Gastroesophageal sphincter (tissue), 4 donors: Measurements from ENCODE around the gene RAB3C. TPM values are rescaled to one million over a fixed set of nuclear protein-coding genes. Genes with fewer than 3 reads are reported as not detected.

Experiments used
- ATAC-seq: fragments of 150-250 bp; one replicate; pipeline ENCODE4 v1.9.1; 2016; ENCODE audit warnings: mild to moderate bottlenecking, moderate library complexity
- H3K27ac ChIP-seq, 4 donors: fragments of 200-600 bp; sonication (generic) in 3 of 4; 1 replicate in 3 of 4; 2 replicates in 1 of 4; pipeline ENCODE4 v1.5.1; 2016 to 2019
- H3K27me3 ChIP-seq: fragments of 200-600 bp; sonication (generic); one replicate; pipeline ENCODE4 v1.5.1; 2019
- H3K36me3 ChIP-seq, 2 donors: fragments of 200-600 bp; sonication (generic); one replicate each; pipeline ENCODE4 v1.5.1; 2019; ENCODE audit warnings: control low read depth in 1 of 2
- H3K4me1 ChIP-seq, 3 donors: fragments of 200-600 bp; sonication (generic); 1 replicate in 2 of 3; 2 replicates in 1 of 3; pipeline ENCODE4 v1.5.1; 2016 to 2019; ENCODE audit warnings: control low read depth in 2 of 3
- H3K4me3 ChIP-seq, 2 donors: fragments of 200-600 bp; sonication (generic); one replicate each; pipeline ENCODE4 v1.5.1; 2019; ENCODE audit warnings: mild to moderate bottlenecking in 1 of 2, moderate library complexity in 1 of 2
- H3K9me3 ChIP-seq, 3 donors: fragments of 200-600 bp; sonication (generic); one replicate each; pipeline ENCODE4 v1.5.1; 2017 to 2019; ENCODE audit warnings: control low read depth in 2 of 3
- EP300 ChIP-seq: sonication (generic); formaldehyde crosslinking; IDR thresholded peaks from one replicate; pipeline ENCODE4 v1.6.1; 2017; ENCODE audit warnings: antibody characterized with exemption, mild to moderate bottlenecking
- POLR2A ChIP-seq, 2 donors: fragments of 450-650 bp; IDR thresholded peaks; one replicate each; pipeline ENCODE4 v1.6.1; 2017; ENCODE audit warnings: antibody characterized with exemption in 2 of 2, mild to moderate bottlenecking in 2 of 2, moderate library complexity in 1 of 2
- POLR2AphosphoS5 ChIP-seq: sonication (generic); formaldehyde crosslinking; IDR thresholded peaks from one replicate; pipeline ENCODE4 v1.6.1; 2017; ENCODE audit warnings: antibody characterized with exemption
- WGBS, 2 donors: methylation state at CpG; one replicate each; pipeline ENCODE4 v1.1.5; 2018; ENCODE audit warnings: low coverage in 1 of 2; 5-methylcytosine and 5-hydroxymethylcytosine counted together
- total RNA-seq, 4 donors: library from RNA; depleted of rRNA; stranded (reverse); fragments of >200 nt; gene quantifications; one replicate each; pipeline ENCODE4 v1.1.0, GENCODE V29; 2016
- TF ChIP-seq, protein P1 (sequence below), 4 experiments: fragments of 200-600 bp in 2 of 4; fragments of 450-650 bp in 2 of 4; sonication (generic) in 1 of 4; IDR thresholded peaks; one replicate each; pipeline ENCODE4 v1.5.1; 2017 to 2019; ENCODE audit warnings: antibody characterized with exemption in 4 of 4, mild to moderate bottlenecking in 2 of 4, moderate library complexity in 2 of 4

RAB3C gene
- total RNA-seq, 4 donors from 2014 or later: 0.16 to 3.5 (median 2.1) TPM

DNA sequence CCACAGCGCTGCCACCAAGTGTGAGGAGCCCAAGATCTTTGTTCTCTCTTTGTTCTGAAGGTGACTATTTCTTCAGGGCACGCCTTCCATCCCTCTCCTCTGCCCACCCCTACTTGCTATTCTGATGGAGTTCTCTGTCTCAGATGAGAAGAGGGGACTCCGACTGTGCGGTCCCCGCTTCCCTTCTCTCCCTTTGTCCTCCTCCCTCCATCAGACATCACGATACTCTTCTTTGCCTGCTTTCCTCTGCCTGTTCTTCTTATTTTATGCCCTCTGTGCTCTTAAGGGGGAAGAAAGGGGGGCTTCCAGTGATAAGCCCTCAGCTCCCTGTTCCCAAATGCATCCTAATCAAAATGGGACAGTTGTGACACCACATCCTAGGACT is 307.8 kb downstream of the RAB3C start:
- TF ChIP-seq, protein P1, sequence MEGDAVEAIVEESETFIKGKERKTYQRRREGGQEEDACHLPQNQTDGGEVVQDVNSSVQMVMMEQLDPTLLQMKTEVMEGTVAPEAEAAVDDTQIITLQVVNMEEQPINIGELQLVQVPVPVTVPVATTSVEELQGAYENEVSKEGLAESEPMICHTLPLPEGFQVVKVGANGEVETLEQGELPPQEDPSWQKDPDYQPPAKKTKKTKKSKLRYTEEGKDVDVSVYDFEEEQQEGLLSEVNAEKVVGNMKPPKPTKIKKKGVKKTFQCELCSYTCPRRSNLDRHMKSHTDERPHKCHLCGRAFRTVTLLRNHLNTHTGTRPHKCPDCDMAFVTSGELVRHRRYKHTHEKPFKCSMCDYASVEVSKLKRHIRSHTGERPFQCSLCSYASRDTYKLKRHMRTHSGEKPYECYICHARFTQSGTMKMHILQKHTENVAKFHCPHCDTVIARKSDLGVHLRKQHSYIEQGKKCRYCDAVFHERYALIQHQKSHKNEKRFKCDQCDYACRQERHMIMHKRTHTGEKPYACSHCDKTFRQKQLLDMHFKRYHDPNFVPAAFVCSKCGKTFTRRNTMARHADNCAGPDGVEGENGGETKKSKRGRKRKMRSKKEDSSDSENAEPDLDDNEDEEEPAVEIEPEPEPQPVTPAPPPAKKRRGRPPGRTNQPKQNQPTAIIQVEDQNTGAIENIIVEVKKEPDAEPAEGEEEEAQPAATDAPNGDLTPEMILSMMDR (IDR thresholded peaks at IDR 0.05): no peak
- TF ChIP-seq POLR2AphosphoS5 (no peak), POLR2A (IDR thresholded peaks at IDR 0.05) (no peak), EP300 (no peak)
- WGBS, 2 donors: 72 to 82% methylated on average over 6 of the region's 6 CpGs
- no peaks in the 10 kb centered on the region for H3K27me3 ChIP-seq

GRCh38 chr5:58891086-58891970 is 308.5 kb downstream of the RAB3C start:
- Histone ChIP-seq H3K27ac (peak overlapping the region in 3 of 4 donors; percentile 58 to 72 (median 66)), H3K4me1 (peaks cover 0 to 12% (median 0%) of the 10 kb centered on the region in 3 donors), H3K36me3 (no peaks in the 10 kb centered on the region), H3K9me3 (no peaks in the 10 kb centered on the region), H3K4me3 (no peak overlapping the region), H3K27me3 (no peaks in the 10 kb centered on the region)
- WGBS, 2 donors: 5 to 14% methylated on average over 11 to 18 of the region's 18 CpGs
- ATAC-seq: peak; percentile 73
- TF ChIP-seq POLR2AphosphoS5: no peak
- TF ChIP-seq, protein P1 (IDR thresholded peaks at IDR 0.05): peak; percentile 65 to 79 (median 70)

More for the DNA sequence above, 307.8 kb downstream of the RAB3C start:
- H3K36me3 ChIP-seq: no peaks in the 10 kb centered on the region
- ATAC-seq: no peak
- H3K4me1 ChIP-seq: peaks cover 0 to 15% (median 0%) of the 10 kb centered on the region in 3 donors
- H3K27ac ChIP-seq: peak overlapping the region in 3 of 4 donors; percentile 58 to 72 (median 66)
- no peak overlapping the region for H3K4me3 ChIP-seq
- H3K9me3 ChIP-seq: no peaks in the 10 kb centered on the region

DNA sequence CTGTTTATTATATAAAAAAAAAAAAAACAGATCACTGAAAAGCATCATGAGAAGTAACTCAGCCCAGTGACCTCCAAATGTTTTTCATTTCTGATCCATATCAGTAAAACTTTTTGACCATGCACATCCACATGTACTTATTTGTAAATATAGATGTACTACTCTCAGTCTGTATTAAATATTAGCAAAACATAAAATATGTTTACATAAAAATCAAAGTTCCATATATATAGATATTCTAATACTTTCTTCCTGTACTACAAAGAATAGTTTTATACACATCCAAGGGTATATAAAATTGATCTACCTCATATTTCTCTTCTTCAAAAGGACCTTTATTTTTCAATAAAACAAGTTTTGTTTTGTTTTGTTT is 309.1 kb downstream of the RAB3C start:
- H3K27ac ChIP-seq: peak overlapping the region in 1 of 4 donors; percentile 72
- no peaks in the 10 kb centered on the region for H3K27me3 ChIP-seq
- peaks cover 0 to 11% (median 0%) of the 10 kb centered on the region in 3 donors for H3K4me1 ChIP-seq
- no peak for TF ChIP-seq POLR2A (IDR thresholded peaks at IDR 0.05)
- TF ChIP-seq, protein P1 (IDR thresholded peaks at IDR 0.05): no peak
- no peak for TF ChIP-seq POLR2AphosphoS5
- TF ChIP-seq EP300: no peak
- no peaks in the 10 kb centered on the region for H3K9me3 ChIP-seq
- ATAC-seq: no peak
- no peak overlapping the region for H3K4me3 ChIP-seq
- no peaks in the 10 kb centered on the region for H3K36me3 ChIP-seq

- no peaks in the 10 kb centered on the region for H3K9me3 ChIP-seq
- TF ChIP-seq POLR2AphosphoS5 (no peak), EP300 (no peak), POLR2A (IDR thresholded peaks at IDR 0.05) (no peak)
- TF ChIP-seq, protein P1 (IDR thresholded peaks at IDR 0.05): no peak
Measured at GRCh38 chr5:58893551-58893950, 310.7 kb downstream of the RAB3C start.

DNA sequence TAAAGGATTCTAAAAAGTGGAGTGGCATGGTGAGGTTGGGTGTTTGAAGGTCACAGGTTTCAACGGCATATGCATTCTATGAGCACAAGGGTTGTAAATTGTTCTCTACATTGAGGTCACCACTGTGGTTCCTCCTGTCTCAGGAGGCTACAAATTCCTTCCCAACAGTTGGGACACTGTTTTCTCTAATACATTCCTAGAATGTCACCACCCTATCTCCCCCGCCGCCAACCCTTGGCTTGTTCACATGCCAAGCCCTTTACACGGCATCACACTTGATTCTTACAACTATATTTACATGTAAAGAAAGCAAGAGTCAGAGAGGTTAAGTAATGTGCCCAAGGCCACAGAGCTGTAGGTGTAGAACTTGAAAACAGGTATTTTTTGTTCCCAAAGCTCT is 315.1 kb downstream of the RAB3C start:
- H3K27me3 ChIP-seq: no peaks in the 10 kb centered on the region
- H3K4me3 ChIP-seq: no peak overlapping the region
- no peaks in the 10 kb centered on the region for H3K4me1 ChIP-seq
- H3K9me3 ChIP-seq: no peaks in the 10 kb centered on the region
- TF ChIP-seq EP300 (no peak), POLR2A (IDR thresholded peaks at IDR 0.05) (no peak), POLR2AphosphoS5 (no peak)
- TF ChIP-seq, protein P1 (IDR thresholded peaks at IDR 0.05): no peak
- no peaks in the 10 kb centered on the region for H3K36me3 ChIP-seq
- WGBS, 2 donors: 96 to 100% methylated on average over 3 to 4 of the region's 4 CpGs
- no peak for ATAC-seq
- no peak overlapping the region for H3K27ac ChIP-seq

More at GRCh38 chr5:58893551-58893950, 310.7 kb downstream of the RAB3C start:
- no peak for ATAC-seq
- Histone ChIP-seq H3K27me3 (no peaks in the 10 kb centered on the region), H3K4me3 (no peak overlapping the region), H3K4me1 (peaks cover 0 to 11% (median 0%) of the 10 kb centered on the region in 3 donors), H3K27ac (no peak overlapping the region), H3K36me3 (no peaks in the 10 kb centered on the region)
- 100% methylated on average over 1 of the region's 1 CpG for WGBS, 2 donors
